ENCODE data around the gene ADAMTS2. TPM values are rescaled to one million over a fixed set of nuclear protein-coding genes. Genes with fewer than 3 reads are reported as not detected.

The ADAMTS2 gene
- total and polyA plus RNA-seq, 4 donors, result 12.5 to 27.1 (median 19.7) TPM

- Histone ChIP-seq H3K9me3 (ENCODE audit: control insufficient read depth, insufficient read depth, low read length) (no peaks in the 10 kb centered on the region), H3K4me3 (ENCODE audit: low read depth, low read length) (no peak overlapping the region), H3K36me3 (ENCODE audit: control insufficient read depth, insufficient read depth, low read length) (no peaks in the 10 kb centered on the region), H3K27me3 (ENCODE audit: control insufficient read depth, insufficient read depth, low read length) (no peaks in the 10 kb centered on the region), H3K4me1 (ENCODE audit: control insufficient read depth, insufficient read depth, low read length) (peaks cover 7% of the 10 kb centered on the region), H3K27ac (ENCODE audit: low read depth, low read length) (no peak overlapping the region)
- DNase-seq (ENCODE audit: low read depth in 4 of 6, low spot score in 6 of 6), result no peak
- 92% methylated on average over 26 of the region's 26 CpGs for WGBS (ENCODE audit: insufficient coverage)
Observed at GRCh38 chr5:179237770-179238627, 107.3 kb downstream of the ADAMTS2 start.

DNA sequence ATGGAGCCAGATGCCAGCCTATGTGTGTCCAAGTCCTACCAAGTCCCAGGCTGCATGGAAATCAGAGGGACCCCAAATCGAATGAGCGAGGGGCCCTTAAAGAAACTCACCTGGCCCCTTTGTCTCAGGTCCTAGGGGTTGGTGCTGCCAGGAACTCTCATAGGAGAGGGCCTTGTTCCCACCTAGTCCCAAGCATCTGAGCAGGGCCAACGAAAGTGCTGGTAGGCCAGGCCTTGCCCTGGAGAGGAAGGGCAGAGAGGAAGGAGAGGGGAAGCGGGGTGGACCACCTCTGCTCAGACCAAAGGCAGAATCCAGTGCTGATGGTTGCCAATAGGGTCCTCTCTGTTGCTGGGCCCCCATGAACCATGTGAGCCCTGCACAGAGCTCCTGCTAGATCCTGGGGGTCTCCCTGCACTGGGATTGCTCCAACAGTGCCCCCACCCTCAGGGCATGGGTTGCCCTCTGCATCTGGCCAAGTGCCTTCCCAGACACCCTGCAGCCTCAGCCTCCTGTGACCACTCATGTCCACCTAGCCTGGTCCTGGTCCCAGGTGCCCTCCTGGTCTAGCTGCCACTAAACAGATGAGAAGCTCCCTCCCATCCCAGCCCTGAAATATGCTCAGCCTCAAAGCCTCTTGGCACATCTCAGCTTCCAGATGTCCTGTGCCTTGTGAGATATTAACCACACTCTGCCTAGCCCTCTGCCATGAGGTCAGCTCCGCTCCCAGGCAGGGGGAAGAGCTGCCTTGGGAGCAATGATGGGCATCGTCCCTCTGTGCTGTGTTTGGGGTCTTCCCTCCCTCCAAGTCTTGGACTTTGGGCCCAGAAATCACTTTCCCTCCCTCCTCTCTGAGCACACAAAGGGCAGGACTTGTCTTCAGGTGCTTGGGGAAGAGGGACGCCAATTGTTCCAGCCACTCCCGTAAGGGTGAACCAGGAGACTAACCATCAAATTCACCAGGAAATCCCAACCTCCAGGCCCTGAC lies 109.6 kb downstream of the ADAMTS2 start:
- H3K27ac ChIP-seq (ENCODE audit: low read depth, low read length), result no peak overlapping the region
- H3K36me3 ChIP-seq (ENCODE audit: control insufficient read depth, insufficient read depth, low read length), result no peaks in the 10 kb centered on the region
- peaks cover 4% of the 10 kb centered on the region for H3K4me1 ChIP-seq (ENCODE audit: control insufficient read depth, insufficient read depth, low read length)
- H3K27me3 ChIP-seq (ENCODE audit: control insufficient read depth, insufficient read depth, low read length), result no peaks in the 10 kb centered on the region
- 92% methylated on average over 5 of the region's 8 CpGs for WGBS (ENCODE audit: insufficient coverage)
- no peak for DNase-seq (ENCODE audit: low read depth in 4 of 6, low spot score in 6 of 6)
- H3K4me3 ChIP-seq (ENCODE audit: low read depth, low read length), result no peak overlapping the region
- no peaks in the 10 kb centered on the region for H3K9me3 ChIP-seq (ENCODE audit: control insufficient read depth, insufficient read depth, low read length)

DNA sequence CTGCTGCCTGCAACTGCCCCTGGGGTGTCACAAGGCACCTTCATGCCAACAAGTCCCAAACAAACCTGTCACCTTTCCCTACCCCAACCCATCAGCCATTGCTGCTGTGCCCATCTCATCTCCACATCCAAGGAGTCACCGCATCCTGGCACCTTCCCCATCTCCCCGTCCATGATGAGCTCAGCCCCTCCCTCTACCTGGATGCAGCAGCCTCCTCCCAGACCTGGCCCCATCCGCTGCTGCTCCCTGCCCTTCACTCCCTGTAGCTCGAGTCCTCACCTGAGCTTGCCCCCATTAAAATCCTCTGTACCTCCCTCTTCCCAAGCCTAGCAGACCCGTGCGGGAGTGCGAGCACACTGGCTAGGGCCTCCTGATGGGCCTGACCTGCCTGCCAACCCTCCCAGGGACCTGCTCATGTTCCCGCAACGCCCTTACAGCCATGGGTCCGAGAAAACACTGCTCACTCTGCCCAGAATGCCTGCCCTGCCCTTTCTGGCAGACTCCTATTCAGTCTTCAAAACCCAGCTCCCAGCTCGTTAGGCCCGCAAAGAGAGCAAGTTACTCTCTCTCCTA lies 110.6 kb downstream of the ADAMTS2 start:
- Histone ChIP-seq H3K27me3 (ENCODE audit: control insufficient read depth, insufficient read depth, low read length) (no peaks in the 10 kb centered on the region), H3K36me3 (ENCODE audit: control insufficient read depth, insufficient read depth, low read length) (no peaks in the 10 kb centered on the region), H3K9me3 (ENCODE audit: control insufficient read depth, insufficient read depth, low read length) (no peaks in the 10 kb centered on the region), H3K4me1 (ENCODE audit: control insufficient read depth, insufficient read depth, low read length) (peaks cover 11% of the 10 kb centered on the region), H3K27ac (ENCODE audit: low read depth, low read length) (no peak overlapping the region), H3K4me3 (ENCODE audit: low read depth, low read length) (no peak overlapping the region)
- DNase-seq (ENCODE audit: low read depth in 4 of 6, low spot score in 6 of 6), result no peak
- 89% methylated on average over 12 of the region's 12 CpGs for WGBS (ENCODE audit: insufficient coverage)

DNA sequence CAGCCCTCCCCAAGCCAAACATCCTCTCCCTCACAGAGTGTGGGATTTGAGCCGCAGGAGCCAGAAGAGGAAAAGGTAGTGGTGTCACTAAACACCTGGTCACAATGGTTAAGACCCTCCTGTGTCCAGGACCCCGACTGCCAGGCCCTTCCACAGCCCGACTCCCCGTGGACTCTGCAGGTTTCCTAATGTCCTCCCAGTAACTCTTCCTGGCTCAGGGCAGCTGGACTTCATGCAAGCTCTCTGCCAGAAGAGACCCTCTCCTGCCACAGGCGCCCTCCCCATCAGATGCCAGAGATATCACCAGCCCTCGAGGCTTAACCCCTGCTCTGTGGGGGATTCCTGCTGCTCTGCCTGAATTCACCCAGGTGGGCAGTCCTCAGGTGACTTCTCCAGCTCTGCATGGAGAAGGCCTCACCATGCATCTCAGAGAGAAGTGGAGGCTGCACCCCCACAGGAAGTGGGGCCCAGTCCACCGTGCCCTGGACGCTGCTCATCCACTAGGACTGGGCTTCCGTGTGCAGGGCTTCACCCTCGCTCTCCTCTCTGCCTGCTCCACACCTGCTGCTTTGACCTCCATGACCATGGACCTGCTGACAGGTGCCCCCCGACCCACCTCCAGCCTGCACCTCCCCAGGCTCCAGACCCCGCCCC lies 111.2 kb downstream of the ADAMTS2 start:
- Histone ChIP-seq H3K4me3 (ENCODE audit: low read depth, low read length) (no peak overlapping the region), H3K4me1 (ENCODE audit: control insufficient read depth, insufficient read depth, low read length) (peaks cover 18% of the 10 kb centered on the region), H3K36me3 (ENCODE audit: control insufficient read depth, insufficient read depth, low read length) (no peaks in the 10 kb centered on the region), H3K9me3 (ENCODE audit: control insufficient read depth, insufficient read depth, low read length) (no peaks in the 10 kb centered on the region), H3K27me3 (ENCODE audit: control insufficient read depth, insufficient read depth, low read length) (no peaks in the 10 kb centered on the region), H3K27ac (ENCODE audit: low read depth, low read length) (no peak overlapping the region)
- WGBS (ENCODE audit: insufficient coverage), result 77% methylated on average over 12 of the region's 12 CpGs
- DNase-seq (ENCODE audit: low read depth in 4 of 6, low spot score in 6 of 6), result no peak

DNA sequence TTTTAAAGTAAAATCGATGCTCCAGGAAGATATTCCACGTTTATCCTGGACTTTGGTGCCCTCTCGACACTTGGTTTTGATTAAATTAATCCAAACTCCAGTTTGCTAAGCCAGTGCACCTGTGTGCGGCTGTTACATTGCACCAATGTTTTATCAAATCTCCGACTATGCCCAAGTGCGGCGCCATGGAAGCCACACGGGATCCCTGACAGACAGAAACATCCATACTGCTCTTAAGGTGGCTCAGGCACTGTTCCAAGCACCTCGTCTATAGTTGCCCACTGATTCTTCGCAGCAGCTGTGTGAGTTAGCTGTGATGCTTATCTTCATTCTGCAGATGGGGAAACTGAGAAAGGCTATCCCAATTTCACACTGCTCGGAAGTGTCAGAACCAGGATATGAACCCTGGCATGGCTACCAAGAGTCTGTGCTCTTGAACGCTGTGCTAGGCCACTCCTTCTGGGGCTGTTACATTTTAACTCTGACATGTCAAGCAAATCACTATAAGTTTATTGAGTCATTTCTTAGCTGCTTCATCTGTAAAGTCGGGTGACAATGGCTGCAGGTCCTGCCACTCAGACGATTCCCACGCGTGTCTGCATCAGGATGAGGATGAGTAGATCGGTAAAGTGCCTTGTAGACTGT lies 113.0 kb downstream of the ADAMTS2 start:
- H3K4me1 ChIP-seq (ENCODE audit: control insufficient read depth, insufficient read depth, low read length), result peaks cover 34% of the 10 kb centered on the region
- H3K27me3 ChIP-seq (ENCODE audit: control insufficient read depth, insufficient read depth, low read length), result no peaks in the 10 kb centered on the region
- 79% methylated on average over 12 of the region's 17 CpGs for WGBS (ENCODE audit: insufficient coverage)
- H3K4me3 ChIP-seq (ENCODE audit: low read depth, low read length), result no peak overlapping the region
- DNase-seq (ENCODE audit: low read depth in 4 of 6, low spot score in 6 of 6), result no peak
- no peaks in the 10 kb centered on the region for H3K36me3 ChIP-seq (ENCODE audit: control insufficient read depth, insufficient read depth, low read length)
- no peaks in the 10 kb centered on the region for H3K9me3 ChIP-seq (ENCODE audit: control insufficient read depth, insufficient read depth, low read length)
- H3K27ac ChIP-seq (ENCODE audit: low read depth, low read length), result no peak overlapping the region

DNA sequence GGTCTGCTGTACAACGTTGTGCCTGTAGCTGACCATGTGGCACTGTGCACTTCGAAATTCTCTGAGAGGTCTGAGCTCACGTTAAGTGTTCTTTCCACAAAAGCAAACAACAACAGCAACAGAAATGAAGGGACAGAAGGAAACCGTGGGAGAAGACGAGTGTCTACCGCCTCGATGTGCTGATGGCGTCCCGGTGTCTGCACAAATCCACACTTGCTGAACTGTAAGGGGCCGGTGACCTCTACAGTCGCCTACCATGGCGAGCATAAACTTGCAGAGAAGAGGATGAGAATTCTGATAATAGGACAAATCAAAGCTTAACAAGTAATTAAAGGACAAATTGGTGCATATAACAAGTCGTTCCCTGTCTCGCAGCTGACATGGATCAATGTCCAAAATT lies 114.0 kb downstream of the ADAMTS2 start:
- Histone ChIP-seq H3K27ac (ENCODE audit: low read depth, low read length) (no peak overlapping the region), H3K9me3 (ENCODE audit: control insufficient read depth, insufficient read depth, low read length) (no peaks in the 10 kb centered on the region), H3K4me3 (ENCODE audit: low read depth, low read length) (no peak overlapping the region), H3K4me1 (ENCODE audit: control insufficient read depth, insufficient read depth, low read length) (peaks cover 36% of the 10 kb centered on the region), H3K27me3 (ENCODE audit: control insufficient read depth, insufficient read depth, low read length) (no peaks in the 10 kb centered on the region), H3K36me3 (ENCODE audit: control insufficient read depth, insufficient read depth, low read length) (no peaks in the 10 kb centered on the region)
- WGBS (ENCODE audit: insufficient coverage), result 96% methylated on average over 4 of the region's 14 CpGs
- DNase-seq (ENCODE audit: low read depth in 4 of 6, low spot score in 6 of 6), result no peak

- Histone ChIP-seq H3K27ac (ENCODE audit: low read depth, low read length) (no peak overlapping the region), H3K36me3 (ENCODE audit: control insufficient read depth, insufficient read depth, low read length) (no peaks in the 10 kb centered on the region), H3K4me1 (ENCODE audit: control insufficient read depth, insufficient read depth, low read length) (peaks cover 36% of the 10 kb centered on the region), H3K4me3 (ENCODE audit: low read depth, low read length) (no peak overlapping the region), H3K9me3 (ENCODE audit: control insufficient read depth, insufficient read depth, low read length) (no peaks in the 10 kb centered on the region), H3K27me3 (ENCODE audit: control insufficient read depth, insufficient read depth, low read length) (no peaks in the 10 kb centered on the region)
- WGBS (ENCODE audit: insufficient coverage), result 73% methylated on average over 9 of the region's 9 CpGs
- no peak for DNase-seq (ENCODE audit: low read depth in 4 of 6, low spot score in 6 of 6)
Observed at GRCh38 chr5:179230061-179230461, 115.2 kb downstream of the ADAMTS2 start.

- WGBS (ENCODE audit: insufficient coverage), result 64% methylated on average over 10 of the region's 20 CpGs
Observed at GRCh38 chr5:179229331-179229831, 115.9 kb downstream of the ADAMTS2 start.

More at GRCh38 chr5:179229331-179229831, 115.9 kb downstream of the ADAMTS2 start:
- Histone ChIP-seq H3K4me1 (ENCODE audit: control insufficient read depth, insufficient read depth, low read length) (peaks cover 36% of the 10 kb centered on the region), H3K27me3 (ENCODE audit: control insufficient read depth, insufficient read depth, low read length) (no peaks in the 10 kb centered on the region), H3K36me3 (ENCODE audit: control insufficient read depth, insufficient read depth, low read length) (no peaks in the 10 kb centered on the region), H3K9me3 (ENCODE audit: control insufficient read depth, insufficient read depth, low read length) (peaks cover 2% of the 10 kb centered on the region), H3K4me3 (ENCODE audit: low read depth, low read length) (no peak overlapping the region), H3K27ac (ENCODE audit: low read depth, low read length) (no peak overlapping the region)
- peak in 1 of 6 donors; percentile 88 for DNase-seq (ENCODE audit: low read depth in 4 of 6, low spot score in 6 of 6)

Measured in spinal cord (tissue), 10 donors.